Vagina (tissue), 2 donors: ENCODE data around the gene CDC42EP3.

Experiments
- CTCF ChIP-seq, 3 experiments: fragments of 450-650 bp in 2 of 3; fragments of 200-600 bp in 1 of 3; sonication (generic) in 1 of 3; IDR thresholded peaks; one replicate each; pipeline ENCODE4 v1.5.1; 2017 to 2019; ENCODE audit warnings: antibody characterized with exemption in 3 of 3, mild to moderate bottlenecking in 2 of 3, moderate library complexity in 2 of 3
- POLR2A ChIP-seq, 2 donors: fragments of 450-650 bp; IDR thresholded peaks; one replicate each; pipeline ENCODE4 v1.6.1; 2017; ENCODE audit warnings: antibody characterized with exemption in 2 of 2, mild to moderate bottlenecking in 2 of 2, moderate library complexity in 2 of 2
- POLR2AphosphoS5 ChIP-seq, 2 donors: sonication (generic); formaldehyde crosslinking; IDR thresholded peaks; one replicate each; pipeline ENCODE4 v1.9.0; 2017; ENCODE audit warnings: antibody characterized with exemption in 2 of 2, mild to moderate bottlenecking in 2 of 2, low read depth in 1 of 2; ENCODE audit not compliant: insufficient read depth in 1 of 2

GRCh38 chr2:37676274-37676673, 4.8 kb upstream of the CDC42EP3 start:
- TF ChIP-seq POLR2A (IDR thresholded peaks at IDR 0.05) (no peak), CTCF (IDR thresholded peaks at IDR 0.05) (no peak), POLR2AphosphoS5 (IDR thresholded peaks at IDR 0.05; ENCODE audit: insufficient read depth in 1 of 2, low read depth in 1 of 2) (peak in 1 of 2 donors; percentile 27)
